Duodenal mucosa (tissue), 2 donors: ENCODE results near the gene CDK14.
"Not testable (repeated sequence)": the region's sequence is repeated elsewhere in the genome, so short reads cannot be mapped to it uniquely, and the experiment has no call there.

ENCODE experiments used
- H3K27ac ChIP-seq: one replicate; pipeline ENCODE4 v1.7.0; 2013; ENCODE audit warnings: low read depth, low read length
- H3K27me3 ChIP-seq, 2 donors: one replicate each; pipeline ENCODE4 v1.7.0; 2013; ENCODE audit warnings: low read length in 2 of 2, control low read depth in 1 of 2; ENCODE audit not compliant: insufficient read depth in 2 of 2, control insufficient read depth in 1 of 2
- H3K36me3 ChIP-seq, 2 donors: one replicate each; pipeline ENCODE4 v1.7.0; 2013; ENCODE audit warnings: low read length in 2 of 2, control low read depth in 1 of 2; ENCODE audit not compliant: insufficient read depth in 2 of 2, control insufficient read depth in 1 of 2
- H3K4me1 ChIP-seq, 2 donors: one replicate each; pipeline ENCODE4 v1.7.0; 2013; ENCODE audit warnings: low read length in 2 of 2, control low read depth in 1 of 2; ENCODE audit not compliant: insufficient read depth in 2 of 2, control insufficient read depth in 1 of 2
- H3K4me3 ChIP-seq, 2 donors: one replicate each; pipeline ENCODE4 v1.7.0; 2013; ENCODE audit warnings: low read length in 2 of 2, low read depth in 1 of 2
- H3K9ac ChIP-seq, 2 donors: one replicate each; pipeline ENCODE4 v1.7.0; 2013; ENCODE audit warnings: low read length in 2 of 2, low read depth in 1 of 2
- H3K9me3 ChIP-seq, 2 donors: one replicate each; pipeline ENCODE4 v1.7.0; 2013; ENCODE audit warnings: low read length in 2 of 2, control low read depth in 1 of 2; ENCODE audit not compliant: control insufficient read depth in 1 of 2

Gene CDK14

GRCh38 chr7:90625562-90625961, 29.4 kb downstream of the CDK14 start:
- Histone ChIP-seq H3K9me3 (no peaks in the 10 kb centered on the region), H3K4me1 (no peaks in the 10 kb centered on the region), H3K36me3 (no peaks in the 10 kb centered on the region), H3K9ac (no peak overlapping the region), H3K27me3 (no peaks in the 10 kb centered on the region), H3K27ac (no peak overlapping the region), H3K4me3 (no peak overlapping the region)

- H3K9ac ChIP-seq = no peak overlapping the region
- no peak overlapping the region for H3K27ac ChIP-seq
- H3K36me3 ChIP-seq = no peaks in the 10 kb centered on the region
- H3K9me3 ChIP-seq = no peaks in the 10 kb centered on the region
- H3K4me1 ChIP-seq = no peaks in the 10 kb centered on the region
- no peaks in the 10 kb centered on the region for H3K27me3 ChIP-seq
- no peak overlapping the region for H3K4me3 ChIP-seq
Observed at GRCh38 chr7:90626013-90626412, 29.9 kb downstream of the CDK14 start.

- no peaks in the 10 kb centered on the region for H3K4me1 ChIP-seq
- H3K9me3 ChIP-seq = no peaks in the 10 kb centered on the region
- no peak overlapping the region for H3K4me3 ChIP-seq
- H3K27ac ChIP-seq = no peak overlapping the region
- no peak overlapping the region for H3K9ac ChIP-seq
- H3K27me3 ChIP-seq = no peaks in the 10 kb centered on the region
- no peaks in the 10 kb centered on the region for H3K36me3 ChIP-seq
Observed at GRCh38 chr7:90629297-90629918, 33.3 kb downstream of the CDK14 start.

GRCh38 chr7:90631502-90631901, 35.4 kb downstream of the CDK14 start:
- Histone ChIP-seq H3K4me1 (no peaks in the 10 kb centered on the region), H3K9ac (no peak overlapping the region), H3K9me3 (no peaks in the 10 kb centered on the region), H3K27ac (no peak overlapping the region), H3K27me3 (no peaks in the 10 kb centered on the region), H3K4me3 (no peak overlapping the region), H3K36me3 (no peaks in the 10 kb centered on the region)

GRCh38 chr7:90639683-90640082, 43.6 kb downstream of the CDK14 start:
- H3K4me3 ChIP-seq, H3K36me3 ChIP-seq, H3K27me3 ChIP-seq, H3K27ac ChIP-seq, H3K9ac ChIP-seq, H3K4me1 ChIP-seq, H3K9me3 ChIP-seq: not testable (repeated sequence)

- H3K9ac ChIP-seq = no peak overlapping the region
- no peaks in the 10 kb centered on the region for H3K4me1 ChIP-seq
- H3K9me3 ChIP-seq = peaks cover 0 to 3% of the 10 kb centered on the region in 2 donors
- no peak overlapping the region for H3K4me3 ChIP-seq
- no peaks in the 10 kb centered on the region for H3K27me3 ChIP-seq
- H3K36me3 ChIP-seq = no peaks in the 10 kb centered on the region
- no peak overlapping the region for H3K27ac ChIP-seq
Observed at GRCh38 chr7:90642978-90643377, 46.9 kb downstream of the CDK14 start.

GRCh38 chr7:90645784-90646183, 49.7 kb downstream of the CDK14 start:
- Histone ChIP-seq H3K9me3 (peaks cover 0 to 3% of the 10 kb centered on the region in 2 donors), H3K4me1 (no peaks in the 10 kb centered on the region), H3K27ac (no peak overlapping the region), H3K9ac (no peak overlapping the region), H3K36me3 (no peaks in the 10 kb centered on the region), H3K27me3 (no peaks in the 10 kb centered on the region), H3K4me3 (no peak overlapping the region)

GRCh38 chr7:90648107-90648506, 52.0 kb downstream of the CDK14 start:
- Histone ChIP-seq H3K4me3 (no peak overlapping the region), H3K9me3 (no peaks in the 10 kb centered on the region), H3K9ac (no peak overlapping the region), H3K36me3 (no peaks in the 10 kb centered on the region), H3K27me3 (no peaks in the 10 kb centered on the region), H3K27ac (no peak overlapping the region), H3K4me1 (no peaks in the 10 kb centered on the region)

- no peaks in the 10 kb centered on the region for H3K4me1 ChIP-seq
- H3K9ac ChIP-seq = no peak overlapping the region
- H3K27me3 ChIP-seq = no peaks in the 10 kb centered on the region
- H3K36me3 ChIP-seq = no peaks in the 10 kb centered on the region
- H3K27ac ChIP-seq = no peak overlapping the region
- H3K4me3 ChIP-seq = no peak overlapping the region
- no peaks in the 10 kb centered on the region for H3K9me3 ChIP-seq
Observed at GRCh38 chr7:90648834-90649233, 52.7 kb downstream of the CDK14 start.

- H3K27ac ChIP-seq = no peak overlapping the region
- H3K4me3 ChIP-seq = no peak overlapping the region
- no peaks in the 10 kb centered on the region for H3K27me3 ChIP-seq
- no peaks in the 10 kb centered on the region for H3K4me1 ChIP-seq
- H3K9ac ChIP-seq = no peak overlapping the region
- no peaks in the 10 kb centered on the region for H3K9me3 ChIP-seq
- no peaks in the 10 kb centered on the region for H3K36me3 ChIP-seq
Observed at GRCh38 chr7:90654718-90655427, 58.8 kb downstream of the CDK14 start.
